Testis (tissue), 2 donors: ENCODE measurements around the gene EHMT1.

Experiments
- POLR2A ChIP-seq: fragments of 450-650 bp; IDR thresholded peaks from one replicate; pipeline ENCODE4 v1.6.1; 2017; ENCODE audit warnings: antibody characterized with exemption, mild to moderate bottlenecking, moderate library complexity
- TF ChIP-seq, protein P1 (sequence below), 3 experiments: fragments of 450-650 bp in 2 of 3; fragments of 200-600 bp in 1 of 3; sonication (generic) in 1 of 3; IDR thresholded peaks; one replicate each; pipeline ENCODE4 v1.5.1; 2016 to 2019; ENCODE audit warnings: antibody characterized with exemption in 3 of 3, mild to moderate bottlenecking in 2 of 3, moderate library complexity in 1 of 3

DNA sequence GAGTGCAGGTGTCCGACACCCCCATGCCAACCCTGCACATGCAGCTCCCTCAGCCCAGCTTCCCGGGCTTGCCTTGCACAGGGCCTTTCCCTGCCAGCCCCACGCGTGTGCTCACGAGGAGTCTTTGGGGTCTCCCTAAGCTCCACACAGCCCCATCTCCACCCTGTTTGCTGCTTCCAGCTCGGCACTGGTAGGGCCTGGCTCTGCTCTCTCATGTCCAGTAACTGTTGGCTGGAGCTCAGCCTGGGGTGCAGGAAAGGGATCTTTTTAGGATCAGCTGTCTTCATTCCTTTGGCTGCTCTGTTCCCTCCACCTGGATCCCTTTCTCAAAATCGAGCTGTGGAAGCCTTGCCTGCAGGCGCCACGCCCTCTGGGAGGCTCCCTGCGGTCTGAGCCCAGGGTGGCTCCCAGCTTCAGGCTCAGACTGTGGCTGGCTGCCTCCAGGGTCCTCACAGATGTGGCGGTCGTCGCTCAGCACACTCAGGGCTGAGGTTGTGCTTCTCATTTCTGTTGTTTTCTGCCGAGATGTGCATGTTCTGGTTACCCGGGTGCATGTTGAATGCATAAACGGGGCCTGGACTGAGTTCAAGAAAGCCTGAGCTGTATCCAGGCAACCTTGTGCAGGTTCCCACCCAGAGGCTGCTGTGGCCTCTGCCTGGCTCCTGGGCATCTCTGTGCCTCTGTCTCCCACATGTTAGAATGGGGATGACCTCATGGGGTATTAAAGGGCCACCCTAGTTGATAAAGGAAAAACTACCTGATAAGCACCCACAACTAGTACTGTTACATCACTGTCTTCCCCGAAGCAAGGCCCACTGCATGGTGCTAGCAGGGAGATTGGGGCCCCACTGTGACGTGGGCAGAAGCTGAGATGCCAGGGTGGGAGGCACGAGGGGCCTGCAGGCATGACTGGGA is 263.0 kb downstream of the EHMT1 start:
- TF ChIP-seq, protein P1, sequence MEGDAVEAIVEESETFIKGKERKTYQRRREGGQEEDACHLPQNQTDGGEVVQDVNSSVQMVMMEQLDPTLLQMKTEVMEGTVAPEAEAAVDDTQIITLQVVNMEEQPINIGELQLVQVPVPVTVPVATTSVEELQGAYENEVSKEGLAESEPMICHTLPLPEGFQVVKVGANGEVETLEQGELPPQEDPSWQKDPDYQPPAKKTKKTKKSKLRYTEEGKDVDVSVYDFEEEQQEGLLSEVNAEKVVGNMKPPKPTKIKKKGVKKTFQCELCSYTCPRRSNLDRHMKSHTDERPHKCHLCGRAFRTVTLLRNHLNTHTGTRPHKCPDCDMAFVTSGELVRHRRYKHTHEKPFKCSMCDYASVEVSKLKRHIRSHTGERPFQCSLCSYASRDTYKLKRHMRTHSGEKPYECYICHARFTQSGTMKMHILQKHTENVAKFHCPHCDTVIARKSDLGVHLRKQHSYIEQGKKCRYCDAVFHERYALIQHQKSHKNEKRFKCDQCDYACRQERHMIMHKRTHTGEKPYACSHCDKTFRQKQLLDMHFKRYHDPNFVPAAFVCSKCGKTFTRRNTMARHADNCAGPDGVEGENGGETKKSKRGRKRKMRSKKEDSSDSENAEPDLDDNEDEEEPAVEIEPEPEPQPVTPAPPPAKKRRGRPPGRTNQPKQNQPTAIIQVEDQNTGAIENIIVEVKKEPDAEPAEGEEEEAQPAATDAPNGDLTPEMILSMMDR (IDR thresholded peaks at IDR 0.05), result no peak
- no peak for TF ChIP-seq POLR2A
